SK-N-SH (cell line): ENCODE measurements around the gene GIPC2. TPM values are rescaled to one million over a fixed set of nuclear protein-coding genes. Genes with fewer than 3 reads are reported as not detected.

ENCODE experiments used
- CTCF ChIA-PET: fragments of 300-600, 350-600 bp; formaldehyde crosslinking; extraction: SDS; loops from one replicate; lab custom pipeline; 2021; lab: Yijun Ruan, JAX
- POLR2A ChIA-PET: fragments of 350-600 bp; sonication (Branson Sonifier 250); formaldehyde crosslinking; extraction: SDS; loops from one replicate; lab custom pipeline; 2020; ENCODE audit warnings: antibody characterized with exemption, inconsistent platforms; lab: Yijun Ruan, JAX
- DNase-seq: peaks from one replicate; pipeline ENCODE4 v3.0.0; 2012
- H2AFZ ChIP-seq: fragments of 200-600 bp; sonication (generic); 2 replicates; pipeline ENCODE4 v1.8.1; 2016; ENCODE audit warnings: antibody characterized with exemption, mild to moderate bottlenecking, low read depth
- H3F3A ChIP-seq: fragments of 200-600 bp; sonication (generic); replicated peaks from 2 replicates; pipeline ENCODE3; 2016; ENCODE audit warnings: antibody characterized with exemption, mild to moderate bottlenecking; ENCODE audit not compliant: insufficient read depth
- H3K27ac ChIP-seq, 2 experiments: fragments of 200-500 bp in 1 of 2; fragments of 200-600 bp in 1 of 2; sonication (Bioruptor generic) in 1 of 2; sonication (generic), shearing (Covaris generic) in 1 of 2; 2 replicates each; pipeline versions ENCODE4 v1.5.1 to v1.6.1; 2014 to 2016; ENCODE audit warnings: low read depth in 2 of 2, inconsistent platforms in 1 of 2, low read length in 1 of 2, mild to moderate bottlenecking in 1 of 2, mixed read lengths in 1 of 2
- H3K27me3 ChIP-seq: fragments of 200-600 bp; sonication (generic), shearing (Covaris generic); 2 replicates; pipeline ENCODE4 v1.6.1; 2016; ENCODE audit warnings: mixed run types; ENCODE audit not compliant: insufficient read depth
- H3K36me3 ChIP-seq, 2 experiments: fragments of 200-500 bp in 1 of 2; fragments of 200-600 bp in 1 of 2; sonication (Bioruptor generic) in 1 of 2; sonication (generic) in 1 of 2; replicated peaks in 1 of 2; 2 replicates each; pipeline versions ENCODE3 to v1.5.1; 2014 to 2016; ENCODE audit warnings: low read length in 1 of 2, mild to moderate bottlenecking in 1 of 2; ENCODE audit not compliant: insufficient read depth in 2 of 2, control insufficient read depth in 1 of 2
- H3K4me1 ChIP-seq, 2 experiments: fragments of 200-500 bp in 1 of 2; fragments of 200-600 bp in 1 of 2; sonication (Bioruptor generic) in 1 of 2; sonication (generic), shearing (Covaris generic) in 1 of 2; 2 replicates each; pipeline versions ENCODE4 v1.5.1 to v1.6.1; 2014 to 2016; ENCODE audit warnings: low read depth in 1 of 2, low read length in 1 of 2, mixed run types in 1 of 2; ENCODE audit not compliant: insufficient read depth in 2 of 2, control insufficient read depth in 1 of 2
- H3K4me2 ChIP-seq: fragments of 200-600 bp; sonication (generic), shearing (Covaris generic); 2 replicates; pipeline ENCODE4 v1.6.1; 2017; ENCODE audit warnings: mixed run types
- H3K4me3 ChIP-seq, 2 experiments: fragments of 200-500 bp in 1 of 2; fragments of 200-600 bp in 1 of 2; sonication (Bioruptor generic) in 1 of 2; sonication (generic), shearing (Covaris generic) in 1 of 2; 2 replicates each; pipeline versions ENCODE4 v1.5.1 to v1.8.1; 2014 to 2016; ENCODE audit warnings: low read depth in 2 of 2, inconsistent platforms in 1 of 2, low read length in 1 of 2, mild to moderate bottlenecking in 1 of 2, mixed read lengths in 1 of 2, moderate library complexity in 1 of 2
- H3K79me2 ChIP-seq: fragments of 200-600 bp; sonication (generic); 2 replicates; pipeline ENCODE4 v1.8.1; 2017; ENCODE audit warnings: mild to moderate bottlenecking; ENCODE audit not compliant: insufficient read depth
- H3K9ac ChIP-seq: fragments of 200-600 bp; sonication (generic); 2 replicates; pipeline ENCODE4 v1.6.1; 2017; ENCODE audit warnings: mixed run types
- H3K9me2 ChIP-seq: fragments of 200-600 bp; sonication (generic); 2 replicates; pipeline ENCODE4 v1.6.1; 2017; ENCODE audit warnings: mixed run types
- H3K9me3 ChIP-seq: fragments of 200-600 bp; sonication (generic); 2 replicates; pipeline ENCODE4 v1.6.1; 2017; ENCODE audit warnings: mixed run types, mild to moderate bottlenecking, moderate library complexity
- H4K20me1 ChIP-seq: fragments of 200-600 bp; sonication (generic); 2 replicates; pipeline ENCODE4 v1.6.1; 2017; ENCODE audit warnings: mild to moderate bottlenecking, mixed run types; ENCODE audit not compliant: insufficient read depth
- EP300 ChIP-seq, 2 experiments: IDR thresholded peaks; 2 replicates each; pipeline versions ENCODE4 v1.4.0 to v1.6.1; 2012; ENCODE audit warnings: borderline replicate concordance in 1 of 2, low read depth in 1 of 2, low read length in 1 of 2
- EZH2phosphoT487 ChIP-seq: fragments of 200-600 bp; sonication (generic); IDR thresholded peaks from 2 replicates; pipeline ENCODE4 v1.6.1; 2017; ENCODE audit warnings: low read depth, mixed run types, mild to moderate bottlenecking, antibody characterized with exemption, moderate library complexity, borderline replicate concordance
- FOXM1 ChIP-seq: IDR thresholded peaks from 2 replicates; pipeline ENCODE4 v1.4.0; 2012; ENCODE audit warnings: low read depth, mild to moderate bottlenecking
- GATA2 ChIP-seq: sonication (generic); formaldehyde crosslinking; IDR thresholded peaks from 2 replicates; pipeline ENCODE4 v1.5.0; 2020; ENCODE audit warnings: mild to moderate bottlenecking, missing genetic modification reagents
- JUND ChIP-seq: IDR thresholded peaks from 2 replicates; pipeline ENCODE4 v1.4.0; 2012
- MXI1 ChIP-seq: IDR thresholded peaks from 2 replicates; pipeline ENCODE4 v1.6.1; 2012; ENCODE audit warnings: mild to moderate bottlenecking, low read depth, low read length, improper control_type of control experiment
- NRF1 ChIP-seq: IDR thresholded peaks from 2 replicates; pipeline ENCODE4 v1.6.1; 2012; ENCODE audit warnings: low read depth, mild to moderate bottlenecking, low read length
- PBX3 ChIP-seq: IDR thresholded peaks from 2 replicates; pipeline ENCODE4; 2012
- RCOR1 ChIP-seq: fragments of 150-350 bp; IDR thresholded peaks from 2 replicates; pipeline ENCODE4 v1.6.1; 2017; ENCODE audit warnings: antibody characterized with exemption, low read length
- RFX5 ChIP-seq: IDR thresholded peaks from 2 replicates; pipeline ENCODE4 v1.6.1; 2012; ENCODE audit warnings: mild to moderate bottlenecking, improper control_type of control experiment, low read length
- SIN3A ChIP-seq: IDR thresholded peaks from 2 replicates; pipeline ENCODE4 v1.6.1; 2012; ENCODE audit warnings: low read depth, mild to moderate bottlenecking, low read length, moderate library complexity, borderline replicate concordance
- SMC3 ChIP-seq: IDR thresholded peaks from 2 replicates; pipeline ENCODE4 v1.6.1; 2012; ENCODE audit warnings: low read depth, low read length, improper control_type of control experiment
- TAF1 ChIP-seq: IDR thresholded peaks from 2 replicates; pipeline ENCODE4 v1.6.1; 2012; ENCODE audit warnings: low read depth, mild to moderate bottlenecking, low read length, moderate library complexity, borderline replicate concordance
- WGBS: methylation state at CpG from one replicate; pipeline ENCODE4 v1.1.6; 2017; ENCODE audit warnings: low lambda C conversion rate; 5-methylcytosine and 5-hydroxymethylcytosine counted together
- polyA plus RNA-seq, 3 experiments: library from polyadenylated mRNA; depleted of rRNA; stranded (reverse); fragments of >200 nt; gene quantifications; 2 replicates each; pipeline ENCODE4 v1.2.3, GENCODE V29; 2012
- TF ChIP-seq, protein P1 (sequence below): IDR thresholded peaks from 2 replicates; pipeline ENCODE4 v1.6.1; 2012; ENCODE audit warnings: mild to moderate bottlenecking, low read depth, low read length, moderate library complexity
- TF ChIP-seq, protein P2 (sequence below): fragments of 200-600 bp; sonication (generic); IDR thresholded peaks from 2 replicates; pipeline ENCODE4 v1.6.1; 2017; ENCODE audit warnings: antibody characterized with exemption, mild to moderate bottlenecking, moderate library complexity

The GIPC2 gene
- polyA plus RNA-seq, 1 of the 3 experiments (the other 2 are of a cell fraction), result 0.02 TPM

GRCh38 chr1:78121710-78122109 is 75.9 kb downstream of the GIPC2 start:
- no peaks in the 10 kb centered on the region for H3K79me2 ChIP-seq
- no peaks in the 10 kb centered on the region for H3K36me3 ChIP-seq
- no peak overlapping the region for H3K4me2 ChIP-seq
- ChIA-PET CTCF (interaction anchor here (1.2 to 1.5 kb wide), 3 partner anchors 9 to 486 kb away, joined by 3 to 7 read pairs (median 3); no protein-coding TSS in a partner anchor), POLR2A (no interaction called here)
- no peak overlapping the region for H2AFZ ChIP-seq
- no peak overlapping the region for H3K9ac ChIP-seq
- H3K4me1 ChIP-seq, result no peaks in the 10 kb centered on the region
- no peaks in the 10 kb centered on the region for H4K20me1 ChIP-seq
- no peaks in the 10 kb centered on the region for H3K9me3 ChIP-seq
- no peak for DNase-seq
- H3K9me2 ChIP-seq, result no peaks in the 10 kb centered on the region
- H3K27ac ChIP-seq, result no peak overlapping the region
- WGBS, result 88% methylated on average over 2 of the region's 2 CpGs
- TF ChIP-seq SMC3, result no peak
- TF ChIP-seq, protein P1, sequence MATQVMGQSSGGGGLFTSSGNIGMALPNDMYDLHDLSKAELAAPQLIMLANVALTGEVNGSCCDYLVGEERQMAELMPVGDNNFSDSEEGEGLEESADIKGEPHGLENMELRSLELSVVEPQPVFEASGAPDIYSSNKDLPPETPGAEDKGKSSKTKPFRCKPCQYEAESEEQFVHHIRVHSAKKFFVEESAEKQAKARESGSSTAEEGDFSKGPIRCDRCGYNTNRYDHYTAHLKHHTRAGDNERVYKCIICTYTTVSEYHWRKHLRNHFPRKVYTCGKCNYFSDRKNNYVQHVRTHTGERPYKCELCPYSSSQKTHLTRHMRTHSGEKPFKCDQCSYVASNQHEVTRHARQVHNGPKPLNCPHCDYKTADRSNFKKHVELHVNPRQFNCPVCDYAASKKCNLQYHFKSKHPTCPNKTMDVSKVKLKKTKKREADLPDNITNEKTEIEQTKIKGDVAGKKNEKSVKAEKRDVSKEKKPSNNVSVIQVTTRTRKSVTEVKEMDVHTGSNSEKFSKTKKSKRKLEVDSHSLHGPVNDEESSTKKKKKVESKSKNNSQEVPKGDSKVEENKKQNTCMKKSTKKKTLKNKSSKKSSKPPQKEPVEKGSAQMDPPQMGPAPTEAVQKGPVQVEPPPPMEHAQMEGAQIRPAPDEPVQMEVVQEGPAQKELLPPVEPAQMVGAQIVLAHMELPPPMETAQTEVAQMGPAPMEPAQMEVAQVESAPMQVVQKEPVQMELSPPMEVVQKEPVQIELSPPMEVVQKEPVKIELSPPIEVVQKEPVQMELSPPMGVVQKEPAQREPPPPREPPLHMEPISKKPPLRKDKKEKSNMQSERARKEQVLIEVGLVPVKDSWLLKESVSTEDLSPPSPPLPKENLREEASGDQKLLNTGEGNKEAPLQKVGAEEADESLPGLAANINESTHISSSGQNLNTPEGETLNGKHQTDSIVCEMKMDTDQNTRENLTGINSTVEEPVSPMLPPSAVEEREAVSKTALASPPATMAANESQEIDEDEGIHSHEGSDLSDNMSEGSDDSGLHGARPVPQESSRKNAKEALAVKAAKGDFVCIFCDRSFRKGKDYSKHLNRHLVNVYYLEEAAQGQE, result no peak
- TF ChIP-seq EP300 (IDR thresholded peaks at IDR 0.05; ENCODE audit: borderline replicate concordance in 1 of 2, low read depth in 1 of 2, low read length in 1 of 2), result no peak
- no peak for TF ChIP-seq RCOR1
- no peak for TF ChIP-seq MXI1
- TF ChIP-seq PBX3, result no peak
- no peak for TF ChIP-seq GATA2 (CRISPR knock-in tag)
- TF ChIP-seq TAF1, result no peak
- no peak for TF ChIP-seq FOXM1
- no peak for TF ChIP-seq NRF1
- TF ChIP-seq RFX5, result no peak
- TF ChIP-seq, protein P2, sequence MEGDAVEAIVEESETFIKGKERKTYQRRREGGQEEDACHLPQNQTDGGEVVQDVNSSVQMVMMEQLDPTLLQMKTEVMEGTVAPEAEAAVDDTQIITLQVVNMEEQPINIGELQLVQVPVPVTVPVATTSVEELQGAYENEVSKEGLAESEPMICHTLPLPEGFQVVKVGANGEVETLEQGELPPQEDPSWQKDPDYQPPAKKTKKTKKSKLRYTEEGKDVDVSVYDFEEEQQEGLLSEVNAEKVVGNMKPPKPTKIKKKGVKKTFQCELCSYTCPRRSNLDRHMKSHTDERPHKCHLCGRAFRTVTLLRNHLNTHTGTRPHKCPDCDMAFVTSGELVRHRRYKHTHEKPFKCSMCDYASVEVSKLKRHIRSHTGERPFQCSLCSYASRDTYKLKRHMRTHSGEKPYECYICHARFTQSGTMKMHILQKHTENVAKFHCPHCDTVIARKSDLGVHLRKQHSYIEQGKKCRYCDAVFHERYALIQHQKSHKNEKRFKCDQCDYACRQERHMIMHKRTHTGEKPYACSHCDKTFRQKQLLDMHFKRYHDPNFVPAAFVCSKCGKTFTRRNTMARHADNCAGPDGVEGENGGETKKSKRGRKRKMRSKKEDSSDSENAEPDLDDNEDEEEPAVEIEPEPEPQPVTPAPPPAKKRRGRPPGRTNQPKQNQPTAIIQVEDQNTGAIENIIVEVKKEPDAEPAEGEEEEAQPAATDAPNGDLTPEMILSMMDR, result no peak
- no peak for TF ChIP-seq SIN3A
- no peak for TF ChIP-seq EZH2phosphoT487
- TF ChIP-seq JUND, result no peak
- peaks cover 4% of the 10 kb centered on the region for H3F3A ChIP-seq
- no peaks in the 10 kb centered on the region for H3K27me3 ChIP-seq
- H3K4me3 ChIP-seq, result no peak overlapping the region
